IPS-18a (cell line): Measurements from ENCODE around the gene FGGY.

Source experiments
- H3K27ac ChIP-seq: one replicate; pipeline ENCODE4 v1.5.1; 2013; ENCODE audit warnings: low read length
- H3K27me3 ChIP-seq: one replicate; pipeline ENCODE4 v1.6.1; 2013; ENCODE audit warnings: mild to moderate bottlenecking, low read length; ENCODE audit not compliant: control insufficient read depth, insufficient read depth
- H3K36me3 ChIP-seq: one replicate; pipeline ENCODE4 v1.6.1; 2013; ENCODE audit warnings: low read depth, low read length; ENCODE audit not compliant: control insufficient read depth
- H3K4me1 ChIP-seq: one replicate; pipeline ENCODE4 v1.6.1; 2013; ENCODE audit warnings: low read depth, low read length; ENCODE audit not compliant: control insufficient read depth
- H3K4me3 ChIP-seq: one replicate; pipeline ENCODE4 v1.5.1; 2013; ENCODE audit warnings: low read length
- H3K9ac ChIP-seq: one replicate; pipeline ENCODE4 v1.6.1; 2013; ENCODE audit warnings: mild to moderate bottlenecking, low read length, moderate library complexity
- H3K9me3 ChIP-seq: one replicate; pipeline ENCODE4 v1.6.1; 2013; ENCODE audit warnings: low read depth, low read length; ENCODE audit not compliant: control insufficient read depth

FGGY gene

GRCh38 chr1:59675936-59676335 lies 379.0 kb downstream of the FGGY start:
- H3K27me3 ChIP-seq, result no peaks in the 10 kb centered on the region
- no peak overlapping the region for H3K4me3 ChIP-seq
- H3K9me3 ChIP-seq, result no peaks in the 10 kb centered on the region
- no peak overlapping the region for H3K27ac ChIP-seq
- no peaks in the 10 kb centered on the region for H3K36me3 ChIP-seq
- H3K9ac ChIP-seq, result no peak overlapping the region
- peaks cover 37% of the 10 kb centered on the region for H3K4me1 ChIP-seq

GRCh38 chr1:59678040-59678439 lies 381.1 kb downstream of the FGGY start:
- Histone ChIP-seq H3K27ac (no peak overlapping the region), H3K27me3 (no peaks in the 10 kb centered on the region), H3K9me3 (no peaks in the 10 kb centered on the region), H3K4me1 (peaks cover 37% of the 10 kb centered on the region), H3K9ac (no peak overlapping the region), H3K4me3 (peak overlapping the region; percentile 2), H3K36me3 (no peaks in the 10 kb centered on the region)

- Histone ChIP-seq H3K4me1 (peaks cover 34% of the 10 kb centered on the region), H3K36me3 (no peaks in the 10 kb centered on the region), H3K4me3 (no peak overlapping the region), H3K27ac (no peak overlapping the region), H3K9ac (no peak overlapping the region), H3K9me3 (no peaks in the 10 kb centered on the region), H3K27me3 (no peaks in the 10 kb centered on the region)
These were observed 381.8 kb downstream of the FGGY start for GRCh38 chr1:59678493-59679228.

- Histone ChIP-seq H3K9ac (no peak overlapping the region), H3K4me1 (peaks cover 33% of the 10 kb centered on the region)
These were observed 383.1 kb downstream of the FGGY start for GRCh38 chr1:59680044-59680443.

GRCh38 chr1:59682396-59683080 lies 385.6 kb downstream of the FGGY start:
- Histone ChIP-seq H3K9ac (no peak overlapping the region), H3K4me3 (no peak overlapping the region), H3K36me3 (no peaks in the 10 kb centered on the region), H3K4me1 (peaks cover 29% of the 10 kb centered on the region), H3K27ac (no peak overlapping the region), H3K9me3 (no peaks in the 10 kb centered on the region), H3K27me3 (no peaks in the 10 kb centered on the region)

More at GRCh38 chr1:59680044-59680443, 383.1 kb downstream of the FGGY start:
- Histone ChIP-seq H3K27ac (no peak overlapping the region), H3K4me3 (no peak overlapping the region), H3K36me3 (no peaks in the 10 kb centered on the region), H3K27me3 (no peaks in the 10 kb centered on the region), H3K9me3 (no peaks in the 10 kb centered on the region)

GRCh38 chr1:59683197-59683596 lies 386.3 kb downstream of the FGGY start:
- Histone ChIP-seq H3K4me1 (peaks cover 22% of the 10 kb centered on the region), H3K27ac (no peak overlapping the region), H3K9me3 (no peaks in the 10 kb centered on the region), H3K4me3 (no peak overlapping the region), H3K9ac (no peak overlapping the region), H3K36me3 (no peaks in the 10 kb centered on the region), H3K27me3 (no peaks in the 10 kb centered on the region)

- H3K9me3 ChIP-seq, result no peaks in the 10 kb centered on the region
- H3K4me3 ChIP-seq, result no peak overlapping the region
- H3K4me1 ChIP-seq, result peaks cover 11% of the 10 kb centered on the region
- no peak overlapping the region for H3K27ac ChIP-seq
- H3K27me3 ChIP-seq, result no peaks in the 10 kb centered on the region
- H3K36me3 ChIP-seq, result no peaks in the 10 kb centered on the region
- no peak overlapping the region for H3K9ac ChIP-seq
These were observed 387.8 kb downstream of the FGGY start for GRCh38 chr1:59684698-59685097.

- Histone ChIP-seq H3K27ac (no peak overlapping the region), H3K9me3 (no peaks in the 10 kb centered on the region), H3K4me1 (peaks cover 11% of the 10 kb centered on the region), H3K4me3 (no peak overlapping the region), H3K9ac (no peak overlapping the region), H3K27me3 (no peaks in the 10 kb centered on the region), H3K36me3 (no peaks in the 10 kb centered on the region)
These were observed 388.2 kb downstream of the FGGY start for GRCh38 chr1:59685101-59685500.

GRCh38 chr1:59685666-59686065 lies 388.8 kb downstream of the FGGY start:
- Histone ChIP-seq H3K9me3 (no peaks in the 10 kb centered on the region), H3K4me1 (peaks cover 9% of the 10 kb centered on the region), H3K27me3 (no peaks in the 10 kb centered on the region), H3K4me3 (no peak overlapping the region), H3K9ac (no peak overlapping the region), H3K27ac (no peak overlapping the region), H3K36me3 (no peaks in the 10 kb centered on the region)

- Histone ChIP-seq H3K27ac (no peak overlapping the region), H3K36me3 (no peaks in the 10 kb centered on the region), H3K9me3 (no peaks in the 10 kb centered on the region), H3K4me3 (no peak overlapping the region), H3K4me1 (peaks cover 6% of the 10 kb centered on the region), H3K27me3 (no peaks in the 10 kb centered on the region), H3K9ac (no peak overlapping the region)
These were observed 389.3 kb downstream of the FGGY start for GRCh38 chr1:59686170-59686569.

GRCh38 chr1:59686574-59686973 lies 389.7 kb downstream of the FGGY start:
- Histone ChIP-seq H3K4me3 (no peak overlapping the region), H3K27me3 (no peaks in the 10 kb centered on the region), H3K4me1 (peaks cover 3% of the 10 kb centered on the region), H3K9me3 (no peaks in the 10 kb centered on the region), H3K27ac (no peak overlapping the region), H3K9ac (no peak overlapping the region), H3K36me3 (no peaks in the 10 kb centered on the region)

- H3K9me3 ChIP-seq, result no peaks in the 10 kb centered on the region
- no peaks in the 10 kb centered on the region for H3K27me3 ChIP-seq
- H3K4me3 ChIP-seq, result no peak overlapping the region
- H3K4me1 ChIP-seq, result no peaks in the 10 kb centered on the region
- no peak overlapping the region for H3K27ac ChIP-seq
- no peaks in the 10 kb centered on the region for H3K36me3 ChIP-seq
- no peak overlapping the region for H3K9ac ChIP-seq
These were observed 390.2 kb downstream of the FGGY start for GRCh38 chr1:59687081-59687480.
